DMS 273 (cell line): ENCODE measurements around the gene UGT1A8.
"Not testable (repeated sequence)": the region's sequence is repeated elsewhere in the genome, so short reads cannot be mapped to it uniquely, and the experiment has no call there.

ENCODE experiments used
- DNase-seq: peaks from one replicate; lab custom pipeline; 2025; ENCODE audit not compliant: unreplicated experiment; lab: John Stamatoyannopoulos, UW

The UGT1A8 gene

DNA sequence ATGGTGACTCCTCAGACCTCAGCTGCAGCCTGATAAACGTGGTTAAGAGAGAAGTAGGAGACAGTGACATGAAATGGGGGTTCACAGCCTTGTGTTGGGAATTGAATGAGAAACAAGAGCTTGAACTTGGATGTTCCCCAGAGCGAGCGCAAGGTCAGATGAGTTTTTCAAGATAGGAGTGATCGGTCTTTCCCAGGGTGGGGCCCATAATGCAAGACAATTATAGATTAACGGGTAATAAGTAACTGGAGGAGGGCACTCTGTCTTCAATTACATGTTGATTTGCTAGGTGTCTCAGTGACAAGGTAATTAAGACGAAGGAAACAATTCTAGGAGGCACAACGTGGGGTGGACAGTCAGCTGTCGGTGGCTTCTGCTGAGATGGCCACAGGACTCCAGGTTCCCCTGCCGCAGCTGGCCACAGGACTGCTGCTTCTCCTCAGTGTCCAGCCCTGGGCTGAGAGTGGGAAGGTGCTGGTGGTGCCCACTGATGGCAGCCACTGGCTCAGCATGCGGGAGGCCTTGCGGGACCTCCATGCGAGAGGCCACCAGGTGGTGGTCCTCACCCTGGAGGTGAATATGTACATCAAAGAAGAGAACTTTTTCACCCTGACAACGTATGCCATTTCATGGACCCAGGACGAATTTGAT is 95.3 kb downstream of the UGT1A8 start, which contains the start of gene UGT1A5:
TSS of gene UGT1A5 (plus strand) at position 297 of the 651 bp plus-strand sequence. CDS start at position 382, 85 bp downstream.
- no peak for DNase-seq

DNA sequence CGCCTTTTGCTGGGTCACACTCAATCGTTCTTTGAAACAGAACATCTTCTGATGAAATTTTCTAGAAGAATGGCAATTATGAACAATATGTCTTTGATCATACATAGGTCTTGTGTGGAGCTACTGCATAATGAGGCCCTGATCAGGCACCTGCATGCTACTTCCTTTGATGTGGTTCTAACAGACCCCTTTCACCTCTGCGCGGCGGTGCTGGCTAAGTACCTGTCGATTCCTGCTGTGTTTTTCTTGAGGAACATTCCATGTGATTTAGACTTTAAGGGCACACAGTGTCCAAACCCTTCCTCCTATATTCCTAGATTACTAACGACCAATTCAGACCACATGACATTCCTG is 95.8 kb downstream of the UGT1A8 start:
- no peak for DNase-seq

DNA sequence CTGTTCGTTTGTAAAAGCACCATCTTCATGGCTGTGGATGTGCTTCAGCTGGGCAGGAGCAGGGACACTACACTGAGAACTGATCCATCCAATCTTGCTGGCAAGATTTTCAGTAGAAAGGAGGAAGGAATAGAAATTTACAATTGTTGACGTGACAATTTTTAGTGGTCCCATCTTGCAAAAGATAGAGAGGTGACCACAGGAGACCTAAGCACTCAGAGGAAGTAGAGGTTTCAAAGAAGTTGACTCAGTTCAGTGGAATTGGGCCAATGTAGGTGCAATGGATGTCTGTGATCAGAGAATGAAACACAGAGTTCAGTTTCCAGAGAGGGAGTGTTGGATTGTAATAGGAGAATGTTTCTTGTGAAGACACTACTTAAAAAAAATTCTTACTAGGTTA is 96.7 kb downstream of the UGT1A8 start:
- DNase-seq, result no peak

DNA sequence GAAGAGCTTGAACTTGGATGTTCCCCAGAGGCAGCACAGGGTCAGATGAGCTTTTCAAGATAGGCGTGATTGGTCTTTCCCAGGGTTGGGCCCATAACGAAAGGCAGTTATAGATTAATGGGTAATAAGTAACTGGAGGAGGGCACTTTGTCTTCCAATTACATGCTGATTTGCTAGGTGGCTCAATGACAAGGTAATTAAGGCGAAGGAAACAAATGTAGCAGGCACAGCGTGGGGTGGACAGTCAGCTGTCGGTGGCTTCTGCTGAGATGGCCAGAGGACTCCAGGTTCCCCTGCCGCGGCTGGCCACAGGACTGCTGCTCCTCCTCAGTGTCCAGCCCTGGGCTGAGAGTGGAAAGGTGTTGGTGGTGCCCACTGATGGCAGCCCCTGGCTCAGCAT is 101.1 kb downstream of the UGT1A8 start, which contains the start of gene UGT1A4:
TSS of gene UGT1A4 (plus strand) at position 185 of the 400 bp plus-strand sequence. CDS start at position 270, 85 bp downstream.
- no peak for DNase-seq

DNA sequence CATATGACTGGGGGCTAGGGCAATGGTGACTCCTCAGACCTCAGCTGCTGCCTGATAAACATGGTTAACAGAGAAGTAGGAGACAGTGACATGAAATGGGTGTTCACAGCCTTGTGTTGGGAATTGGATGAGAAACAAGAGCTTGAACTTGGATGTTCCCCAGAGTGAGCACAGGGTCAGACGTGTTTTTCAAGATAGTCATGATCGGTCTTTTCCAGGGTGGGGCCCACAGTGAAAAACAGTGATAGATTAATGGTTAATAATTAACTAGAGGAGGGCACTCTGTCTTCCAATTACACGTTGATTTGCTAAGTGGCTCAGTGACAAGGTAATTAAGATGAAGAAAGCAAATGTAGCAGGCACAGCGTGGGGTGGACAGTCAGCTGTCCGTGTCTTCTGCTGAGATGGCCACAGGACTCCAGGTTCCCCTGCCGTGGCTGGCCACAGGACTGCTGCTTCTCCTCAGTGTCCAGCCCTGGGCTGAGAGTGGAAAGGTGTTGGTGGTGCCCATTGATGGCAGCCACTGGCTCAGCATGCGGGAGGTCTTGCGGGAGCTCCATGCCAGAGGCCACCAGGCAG is 111.4 kb downstream of the UGT1A8 start, which contains the start of gene UGT1A3:
TSS of gene UGT1A3 (plus strand) at position 320 of the 579 bp plus-strand sequence. CDS start at position 405, 85 bp downstream.
- no peak for DNase-seq

DNA sequence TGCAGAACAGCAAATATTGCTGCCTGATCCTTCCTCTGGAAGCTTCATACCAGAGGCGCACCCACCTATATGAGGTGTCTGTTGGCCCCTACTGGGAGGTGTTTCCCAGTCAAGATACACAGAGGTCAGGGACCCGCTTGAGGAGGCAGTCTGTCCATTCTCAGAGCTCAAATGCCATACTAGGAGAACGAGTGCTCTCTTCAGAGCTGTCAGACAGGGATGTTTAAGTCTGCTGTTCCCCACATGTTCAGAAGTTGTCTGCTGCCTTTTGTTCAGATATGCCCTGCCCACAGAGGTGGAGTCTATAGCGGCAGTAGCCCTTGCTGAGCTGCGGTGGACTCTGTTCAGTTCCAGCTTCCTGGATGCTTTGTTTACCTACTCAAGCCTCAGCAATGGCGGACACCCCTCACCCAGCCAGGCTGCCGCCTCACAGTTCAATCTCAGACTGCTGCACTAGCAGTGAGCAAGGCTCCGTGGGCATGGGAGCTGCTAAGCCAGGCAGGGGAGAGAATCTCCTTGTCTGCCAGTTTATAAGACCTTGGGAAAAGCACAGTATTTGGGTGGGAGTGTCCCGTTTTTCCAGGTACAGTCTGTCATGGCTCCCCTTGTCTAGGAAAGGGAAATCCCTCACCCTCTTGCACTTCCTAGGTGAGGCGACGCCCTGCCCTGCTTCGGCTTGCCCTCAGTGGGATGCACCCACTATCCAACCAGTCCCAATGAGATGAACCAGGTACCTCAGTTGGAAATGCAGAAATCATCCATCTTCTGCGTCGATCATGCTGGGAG is 119.6 kb downstream of the UGT1A8 start:
- DNase-seq, result not testable (repeated sequence)

DNA sequence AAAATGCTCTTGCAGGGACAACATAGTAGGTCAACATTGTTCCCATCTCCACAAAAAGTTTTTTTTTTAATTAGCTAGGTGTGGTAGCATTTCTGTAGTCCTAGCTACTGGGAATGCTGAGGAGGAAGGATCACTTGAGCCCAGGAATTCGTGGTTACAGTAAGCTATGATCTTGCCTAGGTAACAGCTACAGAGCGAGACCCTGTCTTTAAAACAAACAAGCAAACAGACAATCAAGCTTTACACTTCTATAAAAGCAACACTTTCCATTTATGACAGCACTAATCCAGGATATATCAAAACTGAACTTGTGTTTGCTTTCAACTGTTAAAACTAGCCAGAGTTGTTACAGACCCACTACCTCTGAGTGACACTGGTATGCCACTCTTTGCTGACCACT is 123.4 kb downstream of the UGT1A8 start:
- DNase-seq, result no peak

DNA sequence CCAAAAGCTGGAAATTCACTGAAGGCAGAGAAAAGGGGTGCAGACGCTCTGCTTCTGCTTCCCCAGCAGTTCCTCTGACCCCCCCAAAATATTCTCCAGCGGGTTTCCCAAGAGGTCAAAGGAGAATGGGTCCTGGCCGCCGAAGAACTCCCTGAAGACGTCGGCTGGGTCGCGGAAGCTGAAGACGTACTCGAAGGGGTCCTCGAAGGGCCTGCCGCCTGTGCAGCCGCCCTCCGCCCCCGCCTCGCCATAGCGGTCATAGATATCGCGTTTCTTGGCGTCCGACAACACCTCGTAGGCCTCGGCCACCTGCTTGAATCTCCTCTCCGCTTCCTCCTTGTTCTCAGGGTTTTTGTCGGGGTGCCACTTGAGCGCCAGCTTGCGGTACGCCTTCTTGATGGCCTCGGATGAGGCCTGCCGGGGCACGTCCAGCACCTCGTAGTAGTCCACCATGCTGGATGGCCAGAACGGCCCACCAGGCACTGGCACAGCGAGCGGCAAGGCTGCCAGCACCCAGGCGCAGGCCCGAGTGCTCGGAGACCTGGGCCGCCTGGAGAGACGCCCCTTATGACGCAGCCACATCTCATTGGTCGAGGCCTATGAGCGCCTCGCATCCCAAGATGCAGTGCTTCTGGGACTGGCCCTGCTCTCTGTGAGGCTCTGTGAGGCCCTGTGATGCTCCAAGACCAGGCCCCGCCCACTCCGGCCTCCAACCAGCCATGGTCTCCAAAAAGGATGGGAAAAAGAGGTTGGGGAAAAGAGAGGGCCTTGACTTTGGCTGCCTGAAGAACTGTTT is 126.2 kb downstream of the UGT1A8 start:
- no peak for DNase-seq

DNA sequence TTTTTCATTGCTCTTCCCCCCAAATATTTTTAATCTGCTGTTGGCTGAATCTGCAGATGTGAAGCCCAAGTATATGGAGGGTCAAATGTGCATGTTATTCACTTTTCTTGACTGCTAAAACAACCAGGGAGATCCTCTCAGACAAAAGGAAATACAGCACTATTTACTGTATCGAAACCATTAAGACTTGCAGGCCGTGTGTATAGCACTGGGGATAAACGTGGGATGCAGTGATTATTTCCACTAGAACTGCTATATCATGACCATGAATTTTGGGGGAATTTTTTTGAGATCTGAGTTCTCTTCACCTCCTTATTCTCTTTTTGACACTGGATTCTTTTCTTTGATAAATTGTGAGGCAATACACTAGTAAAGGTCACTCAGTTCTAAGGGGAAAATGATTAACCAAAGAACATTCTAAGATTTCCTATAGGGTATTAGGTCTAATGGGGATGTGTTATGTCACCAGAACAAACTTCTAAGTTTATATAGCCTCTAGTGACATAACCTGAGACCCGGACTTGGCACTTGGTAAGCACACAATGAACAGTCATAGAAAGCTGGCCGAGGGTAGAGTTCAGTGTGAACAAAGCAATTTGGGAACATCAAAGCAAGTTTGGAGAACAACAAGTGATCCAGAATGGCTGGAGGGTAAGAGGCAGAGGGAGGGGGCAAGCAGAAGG is 127.8 kb downstream of the UGT1A8 start:
- DNase-seq, result no peak

DNA sequence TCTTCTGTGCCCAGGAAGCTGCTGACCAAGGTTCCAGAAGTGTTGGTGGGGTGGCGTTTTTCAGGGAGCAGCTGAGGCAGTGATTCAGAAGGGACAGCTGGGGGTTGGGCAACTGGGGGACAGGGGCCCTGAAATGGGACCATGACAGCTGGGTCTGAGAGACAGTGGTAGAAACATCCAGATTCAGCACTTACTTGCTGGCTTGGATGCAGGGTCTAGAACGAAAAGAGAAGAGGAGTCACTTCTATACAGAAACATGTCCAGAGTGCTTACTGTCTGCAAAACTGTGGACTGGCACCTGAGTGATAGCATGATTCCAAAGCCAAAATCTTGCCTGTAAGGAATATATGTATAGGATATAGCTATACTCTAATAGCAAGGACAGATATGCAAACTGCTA is 128.4 kb downstream of the UGT1A8 start:
- DNase-seq, result not testable (repeated sequence)

DNA sequence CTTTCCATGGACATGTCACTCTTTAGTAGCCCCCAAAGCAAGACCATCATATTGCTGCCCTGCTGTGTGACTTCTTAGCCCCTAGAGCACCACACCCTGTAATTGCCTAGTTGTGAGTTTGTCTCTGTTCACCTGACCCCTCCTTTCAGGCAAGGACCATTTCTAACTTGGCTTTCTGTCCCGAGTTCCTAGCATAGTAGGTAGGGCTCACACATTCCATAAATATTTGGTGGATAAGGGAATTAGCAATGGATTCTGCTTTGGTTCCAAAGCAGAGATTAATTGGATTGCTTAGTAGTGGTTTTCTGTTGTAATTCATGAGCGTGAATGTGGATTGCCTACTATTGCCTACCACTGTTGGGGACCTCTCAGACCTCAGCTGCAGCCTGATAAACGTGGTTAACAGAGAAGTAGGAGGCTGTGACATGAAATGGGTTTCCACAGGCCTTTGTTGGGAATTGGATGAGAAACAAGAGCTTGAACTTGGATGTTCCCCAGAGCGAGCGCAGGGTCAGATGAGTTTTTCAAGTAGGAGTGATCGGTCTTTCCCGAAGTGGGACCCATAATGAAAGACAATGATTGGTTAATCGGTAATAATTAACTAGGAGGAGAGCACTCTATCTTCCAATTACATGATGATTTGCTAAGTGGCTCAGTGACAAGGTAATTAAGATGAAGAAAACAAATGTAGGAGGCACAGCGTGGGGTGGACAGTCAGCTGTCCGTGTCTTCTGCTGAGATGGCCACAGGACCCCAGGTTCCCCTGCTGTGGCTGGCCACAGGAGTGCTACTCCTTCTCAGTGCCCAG is 129.2 kb downstream of the UGT1A8 start:
- DNase-seq, result no peak

DNA sequence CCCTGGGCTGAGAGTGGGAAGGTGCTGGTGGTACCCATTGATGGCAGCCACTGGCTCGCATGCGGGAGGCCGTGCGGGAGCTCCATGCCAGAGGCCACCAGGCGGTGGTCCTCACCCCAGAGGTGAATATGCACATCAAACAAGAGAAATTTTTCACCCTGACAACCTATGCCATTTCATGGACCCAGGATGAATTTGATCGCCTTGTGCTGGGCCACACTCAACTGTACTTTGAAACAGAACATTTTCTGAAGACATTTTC is 129.8 kb downstream of the UGT1A8 start:
- no peak for DNase-seq

DNA sequence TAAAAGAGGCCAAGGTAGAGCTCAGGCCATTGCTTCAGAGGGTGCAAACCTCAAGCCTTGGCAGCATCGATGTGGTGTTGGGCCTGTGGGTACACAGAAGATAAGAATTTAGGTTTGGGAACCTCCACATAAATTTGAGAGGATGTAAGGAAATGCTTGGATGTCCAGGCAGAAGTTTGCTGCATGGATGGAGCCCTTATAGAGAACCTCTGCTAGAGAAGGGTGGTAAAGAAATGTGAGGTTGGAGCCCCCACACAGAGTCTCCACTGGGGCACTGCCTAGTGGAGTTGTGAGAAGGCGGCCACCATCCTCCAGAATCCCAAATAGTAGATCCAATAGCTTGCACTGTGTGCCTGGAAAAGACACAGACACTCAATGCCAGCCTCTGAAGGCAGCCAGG is 133.3 kb downstream of the UGT1A8 start:
- not testable (repeated sequence) for DNase-seq

DNA sequence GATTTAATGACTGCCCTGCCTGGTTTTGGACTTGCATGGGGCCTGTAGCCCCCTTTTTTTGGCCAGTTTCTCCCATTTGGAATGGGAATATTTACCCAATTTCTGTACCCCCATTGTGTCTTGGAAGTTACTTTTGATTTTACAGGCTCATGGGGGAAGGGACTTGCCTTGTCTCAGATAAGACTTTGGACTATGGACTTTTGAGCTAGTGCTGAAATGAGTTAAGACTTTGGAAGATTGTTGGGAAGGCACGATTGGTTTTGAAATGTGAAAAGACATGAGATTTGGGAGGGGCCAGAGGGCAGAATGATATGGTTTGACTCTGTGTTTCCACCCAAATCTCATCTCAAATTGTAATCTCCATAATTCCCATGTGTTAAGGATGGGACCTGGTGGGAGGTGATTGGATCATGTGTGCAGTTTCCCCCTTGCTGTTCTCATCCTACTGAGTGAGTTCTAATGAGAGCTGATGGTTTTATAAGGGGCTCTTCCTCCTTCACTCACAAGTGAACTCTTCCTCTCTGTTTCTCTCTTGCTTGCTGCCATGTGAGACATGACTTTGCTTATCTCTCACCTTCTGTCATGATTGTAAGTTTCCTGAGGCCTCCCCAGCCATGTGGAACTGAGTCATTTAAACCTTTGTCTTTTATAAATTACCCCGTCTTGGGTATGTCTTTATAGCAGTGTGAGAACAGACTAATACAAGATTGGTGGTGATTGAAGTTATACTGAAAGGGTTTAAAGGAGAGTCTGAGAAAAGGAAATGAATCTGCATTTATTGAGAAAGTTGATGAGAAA is 134.0 kb downstream of the UGT1A8 start:
- not testable (repeated sequence) for DNase-seq

DNA sequence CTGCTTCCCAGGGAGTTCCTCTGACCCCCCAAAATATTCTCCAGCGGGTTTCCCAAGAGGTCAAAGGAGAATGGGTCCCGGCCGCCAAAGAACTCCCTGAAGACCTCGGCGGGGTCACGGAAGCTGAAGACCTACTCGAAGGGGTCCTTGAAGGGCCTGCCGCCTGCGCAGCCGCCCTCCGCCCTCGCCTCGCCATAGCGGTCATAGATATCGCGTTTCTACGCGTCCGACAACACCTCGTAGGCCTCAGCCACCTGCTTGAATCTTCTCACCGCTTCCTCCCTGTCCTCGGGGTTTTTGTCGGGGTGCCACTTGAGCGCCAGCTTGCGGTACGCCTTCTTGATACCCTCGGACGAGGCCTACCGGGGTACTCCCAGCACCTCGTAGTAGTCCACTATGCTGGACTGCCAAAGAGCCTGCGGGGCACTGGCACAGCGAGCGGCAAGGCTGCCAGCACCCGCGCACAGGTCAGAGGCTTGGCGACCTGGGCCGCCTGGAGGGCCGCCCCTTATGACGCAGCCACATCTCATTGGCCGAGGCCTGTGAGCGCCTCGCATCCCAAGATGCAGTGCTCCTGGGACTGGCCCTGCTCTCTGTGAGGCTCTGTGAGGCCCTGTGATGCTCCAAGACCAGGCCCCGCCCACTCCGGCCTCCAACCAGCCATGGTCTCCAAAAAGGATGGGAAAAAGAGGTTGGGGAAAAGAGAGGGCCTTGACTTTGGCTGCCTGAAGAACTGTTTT is 137.6 kb downstream of the UGT1A8 start:
- no peak for DNase-seq

DNA sequence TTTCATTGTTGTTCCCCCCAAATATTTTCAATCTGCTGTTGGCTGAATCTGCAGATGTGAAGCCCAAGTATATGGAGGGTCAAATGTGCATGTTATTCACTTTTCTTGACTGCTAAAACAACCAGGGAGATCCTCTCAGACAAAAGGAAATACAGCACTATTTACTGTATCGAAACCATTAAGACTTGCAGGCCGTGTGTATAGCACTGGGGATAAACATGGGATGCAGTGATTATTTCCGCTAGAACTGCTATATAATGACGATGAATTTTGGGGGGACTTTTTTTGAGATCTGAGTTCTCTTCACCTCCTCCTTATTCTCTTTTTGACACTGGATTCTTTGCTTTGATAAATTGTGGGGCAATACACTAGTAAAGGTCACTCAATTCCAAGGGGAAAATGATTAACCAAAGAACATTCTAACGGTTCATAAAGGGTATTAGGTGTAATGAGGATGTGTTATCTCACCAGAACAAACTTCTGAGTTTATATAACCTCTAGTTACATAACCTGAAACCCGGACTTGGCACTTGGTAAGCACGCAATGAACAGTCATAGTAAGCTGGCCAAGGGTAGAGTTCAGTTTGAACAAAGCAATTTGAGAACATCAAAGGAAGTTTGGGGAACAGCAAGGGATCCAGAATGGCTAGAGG is 139.1 kb downstream of the UGT1A8 start:
- no peak for DNase-seq

DNA sequence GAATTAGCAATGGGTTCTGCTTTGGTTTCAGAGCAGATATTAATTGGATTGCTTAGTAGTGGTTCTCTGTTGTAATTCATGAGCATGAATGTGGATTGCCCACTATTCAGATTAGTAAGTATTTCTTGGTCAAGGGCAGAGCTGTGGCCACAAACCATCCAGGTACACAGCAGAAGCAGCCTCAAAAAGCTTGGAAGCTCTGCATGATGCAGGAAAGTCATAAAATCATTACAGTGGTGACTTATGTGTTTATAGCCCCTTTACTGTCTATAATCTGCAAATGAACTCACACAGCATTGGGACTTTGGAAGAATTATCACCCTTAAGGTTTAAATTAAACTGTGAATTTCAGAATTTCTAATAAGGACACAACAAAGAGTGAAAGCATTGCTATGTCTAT is 140.7 kb downstream of the UGT1A8 start:
- DNase-seq, result no peak

DNA sequence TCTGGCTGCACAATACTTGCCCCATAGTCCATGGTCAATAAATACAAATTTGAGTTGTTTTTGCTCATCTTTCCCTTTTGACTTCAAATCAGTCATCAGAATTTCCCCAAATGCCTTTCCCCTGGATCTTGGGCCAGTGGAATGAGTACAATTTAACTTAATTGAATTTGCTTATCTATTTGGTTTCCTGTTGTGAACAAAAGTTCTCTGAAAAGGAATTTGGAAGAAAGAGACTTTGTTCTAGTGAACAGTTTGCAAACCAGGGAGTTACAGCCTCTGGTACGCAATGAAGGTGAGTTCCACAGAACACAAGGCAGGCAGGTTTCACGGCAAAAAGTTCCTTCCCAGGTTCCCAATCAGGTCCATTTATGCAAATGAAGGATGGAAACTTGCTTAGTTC is 141.4 kb downstream of the UGT1A8 start:
- DNase-seq, result no peak
